HEK293 (cell line): ENCODE results near the gene AHCY.

Source experiments
- CTCF ChIP-seq: fragments of 450-650 bp; formaldehyde crosslinking; IDR thresholded peaks from 2 replicates; pipeline ENCODE4 v1.5.1; 2016; ENCODE audit warnings: missing biosample characterization, missing genetic modification characterization
- INSM2 ChIP-seq: fragments of 450-650 bp; formaldehyde crosslinking; IDR thresholded peaks from 2 replicates; pipeline ENCODE4 v1.5.1; 2016; ENCODE audit warnings: missing biosample characterization, missing genetic modification characterization
- TCF7L2 ChIP-seq: IDR thresholded peaks from 2 replicates; pipeline ENCODE4 v1.6.1; 2011; ENCODE audit warnings: low read depth, mild to moderate bottlenecking, inconsistent platforms, low read length, moderate library complexity, borderline replicate concordance
- YY1 ChIP-seq: fragments of 450-650 bp; formaldehyde crosslinking; IDR thresholded peaks from 2 replicates; pipeline ENCODE4 v1.5.1; 2018; ENCODE audit warnings: missing biosample characterization, missing genetic modification characterization
- ZBTB10 ChIP-seq: fragments of 450-650 bp; formaldehyde crosslinking; IDR thresholded peaks from 2 replicates; pipeline ENCODE4 v1.5.1; 2016; ENCODE audit warnings: missing biosample characterization, missing genetic modification characterization
- ZBTB49 ChIP-seq: fragments of 450-650 bp; formaldehyde crosslinking; IDR thresholded peaks from 2 replicates; pipeline ENCODE4 v1.5.1; 2016; ENCODE audit warnings: missing biosample characterization, missing genetic modification characterization, low read depth
- ZEB2 ChIP-seq: fragments of 450-650 bp; formaldehyde crosslinking; IDR thresholded peaks from 2 replicates; pipeline ENCODE4 v1.5.1; 2016; ENCODE audit warnings: missing biosample characterization, missing genetic modification characterization
- ZNF114 ChIP-seq: fragments of 450-650 bp; formaldehyde crosslinking; IDR thresholded peaks from 2 replicates; pipeline ENCODE4 v1.5.0; 2017; ENCODE audit warnings: missing biosample characterization, missing genetic modification characterization
- ZNF274 ChIP-seq, 2 experiments: fragments of 200-500 bp in 1 of 2; fragments of 450-650 bp in 1 of 2; sonication (Bioruptor generic) in 1 of 2; formaldehyde crosslinking in 1 of 2; IDR thresholded peaks; 2 replicates each; pipeline versions ENCODE4 v1.5.1 to v1.6.1; 2014 to 2016; ENCODE audit warnings: borderline replicate concordance in 1 of 2, inconsistent platforms in 1 of 2, low read length in 1 of 2, missing biosample characterization in 1 of 2, missing genetic modification characterization in 1 of 2
- ZNF654 ChIP-seq: fragments of 450-650 bp; formaldehyde crosslinking; IDR thresholded peaks from 2 replicates; pipeline ENCODE4 v1.5.1; 2016; ENCODE audit warnings: low read depth, missing biosample characterization, missing genetic modification characterization
- ZNF830 ChIP-seq: fragments of 450-650 bp; IDR thresholded peaks from 2 replicates; pipeline ENCODE4 v1.5.0; 2018; ENCODE audit warnings: missing biosample characterization, missing genetic modification characterization, low read depth, mild to moderate bottlenecking, moderate library complexity

- no peak for TF ChIP-seq TCF7L2
- TF ChIP-seq INSM2 (tag by site-specific recombination) = no peak
- TF ChIP-seq ZNF274 (IDR thresholded peaks at IDR 0.05; ENCODE audit: low read length) = no peak
- no peak for TF ChIP-seq ZNF274 (tag by site-specific recombination; IDR thresholded peaks at IDR 0.05; ENCODE audit: borderline replicate concordance)
- TF ChIP-seq ZEB2 = no peak
- no peak for TF ChIP-seq ZBTB49
- TF ChIP-seq CTCF (tag by site-specific recombination) = no peak
- TF ChIP-seq ZNF830 (tag by site-specific recombination) = no peak
- no peak for TF ChIP-seq YY1 (tag by site-specific recombination)
- no peak for TF ChIP-seq ZNF114 (tag by site-specific recombination)
- no peak for TF ChIP-seq ZBTB10 (tag by site-specific recombination)
- TF ChIP-seq ZNF654 (tag by site-specific recombination) = no peak
These were observed 17.7 kb downstream of the AHCY start for GRCh38 chr20:34285450-34285849.
